ENCODE data around the gene DNAJB6. TPM values are rescaled to one million over a fixed set of nuclear protein-coding genes. Genes with fewer than 3 reads are reported as not detected.

The DNAJB6 gene
- total RNA-seq, 1 experiment from 2014 or later, result 288 TPM

- Mint-ChIP-seq H3K36me3 (peaks cover 37% of the 10 kb centered on the region), H3K27ac (peak overlapping the region; percentile 32; the same call in 1 of the 2 replicates), H3K4me3 (no peak overlapping the region), H3K9me3 (no peaks in the 10 kb centered on the region), H3K4me1 (peaks cover 8% of the 10 kb centered on the region), H3K27me3 (ENCODE audit: low read depth) (no peaks in the 10 kb centered on the region)
- CTCF ChIA-PET, result interaction anchor here (1.0 to 1.6 kb wide), 2 partner anchors 13 to 56 kb away, joined by 3 to 4 read pairs; no protein-coding TSS in a partner anchor
- ATAC-seq (no peak; the same call in 1 of the 2 replicates), DNase-seq (ENCODE audit: low spot score) (no peak)
- POLR2A ChIA-PET, result no interaction called here
- TF ChIP-seq OVOL2 (CRISPR knock-in tag; IDR thresholded peaks at IDR 0.05; ENCODE audit: borderline replicate concordance) (no peak), TEAD1 (CRISPR knock-in tag; IDR thresholded peaks at IDR 0.05) (no peak), STAT6 (CRISPR knock-in tag; conservative IDR thresholded peaks at IDR 0.05; ENCODE audit: low read depth) (no peak), TP53 (CRISPR knock-in tag; IDR thresholded peaks at IDR 0.05) (no peak), CREM (CRISPR knock-in tag; IDR thresholded peaks at IDR 0.05) (no peak), ERG (CRISPR knock-in tag; IDR thresholded peaks at IDR 0.05) (no peak), ETV6 (CRISPR knock-in tag; IDR thresholded peaks at IDR 0.05) (no peak), SOX15 (CRISPR knock-in tag; IDR thresholded peaks at IDR 0.05) (no peak), RELA (CRISPR knock-in tag; IDR thresholded peaks at IDR 0.05; ENCODE audit: borderline replicate concordance) (no peak), MXD4 (CRISPR knock-in tag; IDR thresholded peaks at IDR 0.05; ENCODE audit: borderline replicate concordance) (no peak), AFF4 (CRISPR knock-in tag; IDR thresholded peaks at IDR 0.05; ENCODE audit: borderline replicate concordance) (no peak), GRHL2 (CRISPR knock-in tag; IDR thresholded peaks at IDR 0.05; ENCODE audit: insufficient replicate concordance, severe bottlenecking) (no peak), CREB1 (CRISPR knock-in tag; IDR thresholded peaks at IDR 0.05) (no peak), ZNF396 (CRISPR knock-in tag; IDR thresholded peaks at IDR 0.05; ENCODE audit: borderline replicate concordance) (no peak), ARID4B (CRISPR knock-in tag; IDR thresholded peaks at IDR 0.05; ENCODE audit: borderline replicate concordance) (no peak), FOXK1 (CRISPR knock-in tag; IDR thresholded peaks at IDR 0.05) (no peak), MLX (CRISPR knock-in tag; IDR thresholded peaks at IDR 0.05) (no peak), USF1 (CRISPR knock-in tag; IDR thresholded peaks at IDR 0.05) (no peak), NFE2L1 (CRISPR knock-in tag; IDR thresholded peaks at IDR 0.05) (no peak), MAX (CRISPR knock-in tag; IDR thresholded peaks at IDR 0.05) (no peak)
Measured at GRCh38 chr7:157418204-157419034, 81.6 kb downstream of the DNAJB6 start.

Measured in WTC11 (cell line).